ENCODE results near the gene LCNL1. TPM values are rescaled to one million over a fixed set of nuclear protein-coding genes. Genes with fewer than 3 reads are reported as not detected.

The LCNL1 gene
- total RNA-seq, 4 donors from 2014 or later = 0.28 to 0.83 TPM; not detected in 2

DNA sequence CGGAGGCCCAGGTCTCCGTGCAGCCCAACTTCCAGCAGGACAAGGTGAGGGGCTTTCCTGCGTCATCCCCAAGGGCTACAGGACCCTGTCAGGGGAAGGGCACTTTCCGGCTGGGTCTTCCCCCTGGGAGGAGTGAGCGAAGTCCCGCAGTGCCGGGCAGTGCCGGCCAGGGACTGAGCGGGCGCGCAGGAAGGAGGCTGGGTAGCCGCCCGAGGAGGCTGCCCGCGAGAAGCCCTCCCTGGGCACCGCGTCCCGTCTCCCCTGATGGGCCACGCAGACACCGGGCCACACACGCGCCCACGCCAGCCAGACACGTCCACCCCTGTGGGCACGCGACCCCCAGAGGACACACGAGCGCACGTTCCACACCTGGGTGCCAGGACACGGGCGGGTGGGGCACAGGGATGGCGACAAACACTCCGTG lies 5.1 kb upstream of the LCNL1 start:
- TF ChIP-seq POLR2A (IDR thresholded peaks at IDR 0.05) = no peak
- H3K27me3 ChIP-seq = no peaks in the 10 kb centered on the region
- no peaks in the 10 kb centered on the region for H3K9me3 ChIP-seq
- H3K4me3 ChIP-seq = peak overlapping the region; percentile 29 to 54 (median 39)
- no peak for DNase-seq
- H3K36me3 ChIP-seq = no peaks in the 10 kb centered on the region
- H3K27ac ChIP-seq = peak overlapping the region in 3 of 4 donors; percentile 22 to 58 (median 31)
- H3K4me1 ChIP-seq = peaks cover 0 to 19% (median 2%) of the 10 kb centered on the region in 4 donors

DNA sequence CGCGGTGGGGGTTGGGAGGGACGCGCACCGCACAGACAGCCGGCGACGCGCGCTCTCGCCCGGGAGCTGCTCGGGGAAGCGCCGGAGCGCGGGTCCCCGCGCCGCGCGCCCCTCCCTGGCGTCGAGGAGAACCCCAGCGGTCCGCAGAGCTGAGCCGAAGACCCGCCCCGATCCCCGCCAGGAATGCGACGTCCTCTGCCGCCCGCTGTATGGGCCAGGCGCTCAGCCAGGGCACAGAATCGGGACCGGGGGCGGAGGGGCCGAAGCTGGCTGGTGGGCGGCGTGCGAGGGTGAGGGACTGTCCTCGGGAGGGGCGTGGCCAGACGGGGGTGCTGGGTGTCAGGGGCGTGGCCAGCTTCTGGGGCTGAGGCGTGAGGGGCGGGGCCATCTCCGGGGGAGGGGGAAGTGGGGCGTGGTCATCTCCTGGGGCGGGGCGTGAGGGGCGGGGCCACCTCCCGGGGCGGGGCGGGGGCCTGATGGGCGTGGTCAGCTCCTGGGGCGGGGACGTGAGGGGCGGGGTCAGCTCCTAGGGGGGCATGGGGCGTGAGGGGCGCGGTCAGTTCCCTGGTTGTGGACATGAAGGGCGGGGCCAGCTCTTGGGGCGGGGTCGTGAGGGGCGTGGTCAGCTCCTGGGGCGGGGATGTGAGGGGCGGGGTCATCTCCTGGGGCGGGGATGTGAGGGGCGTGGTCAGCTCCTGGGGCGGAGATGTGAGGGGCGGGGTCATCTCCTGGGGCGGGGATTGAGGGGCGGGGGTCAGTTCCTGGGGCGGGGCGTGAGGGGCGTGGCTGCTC lies 4.5 kb upstream of the LCNL1 start:
- H3K36me3 ChIP-seq = no peaks in the 10 kb centered on the region
- H3K9me3 ChIP-seq = no peaks in the 10 kb centered on the region
- H3K4me1 ChIP-seq = peaks cover 0 to 19% (median 2%) of the 10 kb centered on the region in 4 donors
- peak; percentile 58 to 72 (median 68) for DNase-seq
- peak overlapping the region; percentile 29 to 54 (median 39) for H3K4me3 ChIP-seq
- H3K27me3 ChIP-seq = no peaks in the 10 kb centered on the region
- TF ChIP-seq, protein P1, sequence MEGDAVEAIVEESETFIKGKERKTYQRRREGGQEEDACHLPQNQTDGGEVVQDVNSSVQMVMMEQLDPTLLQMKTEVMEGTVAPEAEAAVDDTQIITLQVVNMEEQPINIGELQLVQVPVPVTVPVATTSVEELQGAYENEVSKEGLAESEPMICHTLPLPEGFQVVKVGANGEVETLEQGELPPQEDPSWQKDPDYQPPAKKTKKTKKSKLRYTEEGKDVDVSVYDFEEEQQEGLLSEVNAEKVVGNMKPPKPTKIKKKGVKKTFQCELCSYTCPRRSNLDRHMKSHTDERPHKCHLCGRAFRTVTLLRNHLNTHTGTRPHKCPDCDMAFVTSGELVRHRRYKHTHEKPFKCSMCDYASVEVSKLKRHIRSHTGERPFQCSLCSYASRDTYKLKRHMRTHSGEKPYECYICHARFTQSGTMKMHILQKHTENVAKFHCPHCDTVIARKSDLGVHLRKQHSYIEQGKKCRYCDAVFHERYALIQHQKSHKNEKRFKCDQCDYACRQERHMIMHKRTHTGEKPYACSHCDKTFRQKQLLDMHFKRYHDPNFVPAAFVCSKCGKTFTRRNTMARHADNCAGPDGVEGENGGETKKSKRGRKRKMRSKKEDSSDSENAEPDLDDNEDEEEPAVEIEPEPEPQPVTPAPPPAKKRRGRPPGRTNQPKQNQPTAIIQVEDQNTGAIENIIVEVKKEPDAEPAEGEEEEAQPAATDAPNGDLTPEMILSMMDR (IDR thresholded peaks at IDR 0.05) = no peak
- TF ChIP-seq POLR2A (IDR thresholded peaks at IDR 0.05) = no peak
- peak overlapping the region; percentile 22 to 58 (median 30) for H3K27ac ChIP-seq

DNA sequence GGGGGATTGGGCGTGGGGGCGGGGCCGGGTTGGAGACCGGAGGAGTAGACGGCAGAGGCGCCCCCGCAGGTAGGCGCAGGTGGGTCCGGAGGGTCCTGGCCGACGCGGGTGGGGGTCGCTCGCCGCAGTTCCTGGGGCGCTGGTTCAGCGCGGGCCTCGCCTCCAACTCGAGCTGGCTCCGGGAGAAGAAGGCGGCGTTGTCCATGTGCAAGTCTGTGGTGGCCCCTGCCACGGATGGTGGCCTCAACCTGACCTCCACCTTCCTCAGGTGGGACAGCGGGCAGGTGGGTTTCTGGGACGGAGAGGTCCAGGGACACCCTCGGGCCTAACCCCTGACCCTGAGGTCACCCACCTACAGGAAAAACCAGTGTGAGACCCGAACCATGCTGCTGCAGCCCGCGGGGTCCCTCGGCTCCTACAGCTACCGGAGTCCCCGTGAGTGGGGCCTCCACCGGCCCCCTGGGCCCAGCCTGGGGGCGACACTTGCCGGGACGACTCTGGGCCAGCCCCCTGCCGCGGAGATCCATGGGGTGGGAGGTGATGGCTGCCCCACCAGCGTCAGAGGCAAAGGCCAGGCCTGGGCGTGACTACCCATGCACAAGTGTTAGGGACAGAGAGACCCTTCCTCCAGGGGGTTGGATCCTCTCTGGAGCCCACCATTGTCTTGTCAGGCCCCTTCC lies 3.8 kb upstream of the LCNL1 start:
- no peak overlapping the region for H3K27ac ChIP-seq
- no peaks in the 10 kb centered on the region for H3K36me3 ChIP-seq
- TF ChIP-seq, protein P1 (IDR thresholded peaks at IDR 0.05) = no peak
- no peak for TF ChIP-seq POLR2A (IDR thresholded peaks at IDR 0.05)
- no peaks in the 10 kb centered on the region for H3K27me3 ChIP-seq
- no peak for DNase-seq
- H3K4me3 ChIP-seq = no peak overlapping the region
- peaks cover 0 to 19% (median 2%) of the 10 kb centered on the region in 4 donors for H3K4me1 ChIP-seq
- H3K9me3 ChIP-seq = no peaks in the 10 kb centered on the region

DNA sequence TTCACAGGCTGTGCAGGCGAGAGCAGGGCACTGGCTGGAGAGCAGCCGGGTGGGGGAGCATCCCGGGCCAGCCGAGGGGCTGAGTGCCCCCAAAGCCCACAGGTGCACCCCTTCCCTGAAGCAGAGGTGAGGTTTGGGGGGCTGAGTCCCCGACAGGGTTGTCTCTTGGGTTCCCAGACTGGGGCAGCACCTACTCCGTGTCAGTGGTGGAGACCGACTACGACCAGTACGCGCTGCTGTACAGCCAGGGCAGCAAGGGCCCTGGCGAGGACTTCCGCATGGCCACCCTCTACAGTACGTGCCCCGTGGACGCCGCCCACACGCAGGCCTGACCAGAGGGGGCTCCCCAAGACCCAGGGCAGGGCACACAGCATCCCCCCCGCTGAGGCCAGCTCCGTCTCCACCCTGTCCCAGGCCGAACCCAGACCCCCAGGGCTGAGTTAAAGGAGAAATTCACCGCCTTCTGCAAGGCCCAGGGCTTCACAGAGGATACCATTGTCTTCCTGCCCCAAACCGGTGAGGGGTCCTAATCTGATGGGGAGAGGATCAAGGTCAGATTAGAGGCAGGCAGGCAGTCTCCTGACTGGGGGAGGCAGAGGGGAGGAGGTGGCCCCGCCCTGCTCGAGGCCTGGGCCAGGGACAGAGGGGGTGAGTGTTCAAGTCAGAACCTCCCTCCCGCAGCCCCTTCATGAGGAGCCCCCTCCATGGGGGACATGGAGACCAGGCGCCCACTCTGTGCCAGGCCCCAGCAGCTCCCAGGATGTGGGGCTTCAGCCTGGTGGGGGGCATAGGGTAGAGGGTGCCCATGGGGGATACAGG lies 2.8 kb upstream of the LCNL1 start:
- H3K27me3 ChIP-seq = peaks cover 0 to 7% of the 10 kb centered on the region in 2 donors
- TF ChIP-seq, protein P1 (IDR thresholded peaks at IDR 0.05) = no peak
- TF ChIP-seq POLR2A (IDR thresholded peaks at IDR 0.05) = no peak
- H3K4me3 ChIP-seq = no peak overlapping the region
- H3K27ac ChIP-seq = no peak overlapping the region
- H3K4me1 ChIP-seq = peaks cover 0 to 20% (median 2%) of the 10 kb centered on the region in 4 donors
- no peaks in the 10 kb centered on the region for H3K36me3 ChIP-seq
- DNase-seq = no peak
- no peaks in the 10 kb centered on the region for H3K9me3 ChIP-seq

DNA sequence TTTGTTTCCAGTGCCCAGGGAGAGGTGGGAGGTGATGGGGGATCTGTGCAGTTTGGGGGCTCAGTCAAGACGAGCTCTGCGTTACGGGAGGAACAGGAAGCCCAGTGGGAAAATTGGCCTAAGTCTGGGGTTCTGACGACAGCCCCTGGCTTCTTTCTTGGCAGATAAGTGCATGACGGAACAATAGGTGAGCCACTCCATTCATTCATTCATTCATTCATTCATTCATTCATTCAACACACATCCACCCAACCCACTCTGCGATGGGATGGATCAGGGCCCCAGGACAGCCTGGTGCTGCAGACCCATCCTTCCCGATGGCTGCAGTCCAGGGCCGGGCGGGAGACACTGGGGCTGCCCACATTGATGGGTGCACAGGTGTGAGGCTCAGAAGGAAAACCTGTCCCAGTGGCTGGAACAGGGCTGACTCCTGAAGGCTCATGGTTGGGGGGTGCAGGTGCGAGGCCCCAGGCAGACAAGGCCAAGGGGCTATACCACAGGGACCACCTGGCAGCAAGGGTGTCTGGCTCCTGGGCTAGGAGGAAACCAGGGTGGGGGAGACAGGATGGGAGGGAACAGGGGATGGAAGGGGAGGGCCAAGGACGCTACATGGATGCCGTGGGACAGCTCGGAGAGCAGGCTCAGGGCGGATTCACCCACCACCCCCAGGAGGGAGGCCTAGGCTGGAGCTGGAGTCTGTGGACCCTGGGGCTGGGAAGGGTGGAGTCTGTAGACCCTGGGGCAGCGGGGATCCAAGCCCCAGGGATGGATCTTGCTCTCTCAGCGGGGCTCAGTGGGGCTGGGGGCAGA lies 1.9 kb upstream of the LCNL1 start:
- TF ChIP-seq, protein P1 (IDR thresholded peaks at IDR 0.05) = no peak
- no peak for TF ChIP-seq POLR2A (IDR thresholded peaks at IDR 0.05)
- no peaks in the 10 kb centered on the region for H3K9me3 ChIP-seq
- peaks cover 0 to 19% (median 2%) of the 10 kb centered on the region in 4 donors for H3K4me1 ChIP-seq
- peaks cover 0 to 16% of the 10 kb centered on the region in 2 donors for H3K27me3 ChIP-seq
- H3K27ac ChIP-seq = no peak overlapping the region
- H3K4me3 ChIP-seq = no peak overlapping the region
- DNase-seq = no peak
- H3K36me3 ChIP-seq = no peaks in the 10 kb centered on the region

Measured in Peyer's patch (tissue), 4 donors.